Measurements from ENCODE around the gene SPDL1.

The SPDL1 gene

GRCh38 chr5:169634606-169635005 is 51.0 kb downstream of the SPDL1 start:
- DNase-seq = no peak

- DNase-seq = no peak
These were observed 52.4 kb downstream of the SPDL1 start for GRCh38 chr5:169635936-169636335.

GRCh38 chr5:169636477-169637084 is 53.0 kb downstream of the SPDL1 start:
- DNase-seq = no peak

- no peak for DNase-seq
These were observed 53.5 kb downstream of the SPDL1 start, which contains the start of gene DOCK2 for GRCh38 chr5:169637085-169637548. TSS of gene DOCK2 (plus strand) at chr5:169637275. CDS start at chr5:169637327, 52 bp downstream.

- DNase-seq = no peak
These were observed 54.1 kb downstream of the SPDL1 start for GRCh38 chr5:169637549-169638121.

GRCh38 chr5:169641253-169641652 is 57.7 kb downstream of the SPDL1 start:
- no peak for DNase-seq

GRCh38 chr5:169646856-169647255 is 63.3 kb downstream of the SPDL1 start:
- no peak for DNase-seq

- DNase-seq = no peak
These were observed 64.0 kb downstream of the SPDL1 start for GRCh38 chr5:169647566-169647965.

GRCh38 chr5:169648725-169649310 is 65.2 kb downstream of the SPDL1 start:
- no peak for DNase-seq

- no peak for DNase-seq
These were observed 65.9 kb downstream of the SPDL1 start for GRCh38 chr5:169649486-169649885.

GRCh38 chr5:169650701-169651331 is 67.2 kb downstream of the SPDL1 start:
- no peak for DNase-seq

GRCh38 chr5:169651526-169651925 is 68.0 kb downstream of the SPDL1 start:
- no peak for DNase-seq

- no peak for DNase-seq
These were observed 68.5 kb downstream of the SPDL1 start for GRCh38 chr5:169652057-169652456.

- no peak for DNase-seq
These were observed 69.5 kb downstream of the SPDL1 start for GRCh38 chr5:169653091-169653490.

Measured in DMS153 (cell line).